ENCODE results near the gene NOSIP. TPM values are rescaled to one million over a fixed set of nuclear protein-coding genes. Genes with fewer than 3 reads are reported as not detected.

The NOSIP gene
- polyA plus RNA-seq, 1 of the 3 experiments (the other 2 are of a cell fraction), result 128 TPM

DNA sequence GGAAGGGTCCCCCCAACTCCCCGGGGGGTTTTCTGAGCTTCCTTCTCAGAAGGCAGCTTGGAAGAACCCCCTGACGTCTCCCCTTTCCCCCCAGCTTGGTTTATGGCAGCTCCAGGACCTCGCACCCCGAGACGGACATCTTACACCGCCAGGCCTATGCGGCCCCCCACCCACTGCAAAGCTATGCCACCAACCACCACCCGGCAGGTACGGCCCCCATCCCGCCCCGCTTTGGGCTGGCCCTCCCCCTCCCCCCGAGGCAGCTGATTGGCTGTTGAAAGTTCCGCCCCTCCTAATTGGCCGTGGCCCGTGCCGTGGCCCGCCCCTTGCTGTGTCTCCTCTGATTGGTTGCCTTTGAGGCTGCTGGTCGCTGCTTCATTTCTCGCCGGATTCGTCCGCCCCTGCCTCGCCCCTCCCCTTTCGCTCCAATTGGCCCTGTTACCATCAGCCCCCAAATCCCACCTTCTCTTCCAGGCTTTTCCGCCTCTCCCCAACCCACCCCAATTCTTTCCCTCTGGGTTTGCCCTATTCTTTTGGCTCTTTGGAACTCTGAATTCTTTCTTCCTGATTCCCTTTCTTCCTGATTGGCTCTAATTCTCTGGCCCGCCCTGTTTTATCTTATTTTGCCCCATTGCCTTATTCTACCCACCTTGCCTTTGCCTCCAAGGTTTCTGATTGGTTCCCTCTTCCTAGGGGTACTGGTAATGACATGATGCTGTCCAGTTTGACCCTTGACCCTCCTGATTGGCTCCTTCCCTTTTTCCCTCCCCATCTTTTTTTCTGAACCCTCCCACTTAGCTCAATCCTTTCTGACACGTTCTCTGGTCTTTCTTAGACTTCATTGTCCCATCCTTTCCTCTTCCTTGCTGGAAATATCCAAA lies 13.1 kb upstream of the NOSIP start:
- H3K4me2 ChIP-seq, result peak overlapping the region; percentile 98
- WGBS (ENCODE audit: low lambda C conversion rate), result 15% methylated on average over 16 of the region's 27 CpGs
- no peaks in the 10 kb centered on the region for H3K9me3 ChIP-seq
- H3K9ac ChIP-seq, result peak overlapping the region; percentile 88; the same call in 1 of the 2 replicates
- peak overlapping the region; percentile 79 to 90 for H3K4me3 ChIP-seq (ENCODE audit: low read depth in 2 of 2, low read length in 1 of 2)
- peak; percentile 99 for DNase-seq
- peaks cover 32% of the 10 kb centered on the region for H4K20me1 ChIP-seq (ENCODE audit: insufficient read depth)
- H3K4me1 ChIP-seq (ENCODE audit: control insufficient read depth in 1 of 2, insufficient read depth in 2 of 2, low read depth in 1 of 2, low read length in 1 of 2), result peaks cover 0 to 12% of the 10 kb centered on the region in 2 experiments; a peak in 1 of 4 replicates
- H3K36me3 ChIP-seq (replicated peaks in 1 of 2; ENCODE audit: control insufficient read depth in 1 of 2, insufficient read depth in 2 of 2, low read length in 1 of 2), result peaks cover 17 to 38% of the 10 kb centered on the region in 2 experiments
- H2AFZ ChIP-seq (ENCODE audit: low read depth), result no peak overlapping the region
- no peaks in the 10 kb centered on the region for H3K27me3 ChIP-seq (ENCODE audit: insufficient read depth)
- no peaks in the 10 kb centered on the region for H3K9me2 ChIP-seq
- CTCF ChIA-PET, result interaction anchor here (1.1 to 2.2 kb wide), 3 partner anchors 21 to 79 kb away, joined by 3 to 12 read pairs (median 4); no protein-coding TSS in a partner anchor
- TF ChIP-seq NRF1 (IDR thresholded peaks at IDR 0.05; ENCODE audit: low read depth, low read length) (no peak), SIN3A (IDR thresholded peaks at IDR 0.05; ENCODE audit: borderline replicate concordance, low read depth, low read length) (no peak), POLR2AphosphoS5 (IDR thresholded peaks at IDR 0.05; ENCODE audit: low read depth, low read length) (no peak), EZH2phosphoT487 (IDR thresholded peaks at IDR 0.05; ENCODE audit: borderline replicate concordance, low read depth) (no peak), ELF1 (IDR thresholded peaks at IDR 0.05) (no peak), JUND (IDR thresholded peaks at IDR 0.05) (no peak), FOXJ3 (CRISPR knock-in tag; IDR thresholded peaks at IDR 0.05) (no peak), YY1 (IDR thresholded peaks at IDR 0.05; ENCODE audit: low read depth) (no peak), MEF2A (IDR thresholded peaks at IDR 0.05; ENCODE audit: borderline replicate concordance, low read depth) (no peak), EP300 (IDR thresholded peaks at IDR 0.05; ENCODE audit: borderline replicate concordance in 1 of 2, low read depth in 1 of 2, low read length in 1 of 2) (no peak), FOSL2 (IDR thresholded peaks at IDR 0.05; ENCODE audit: borderline replicate concordance, low read depth) (no peak), RFX5 (IDR thresholded peaks at IDR 0.05; ENCODE audit: low read length) (peak; percentile 43; the same call in 1 of the 2 replicates), TEAD4 (IDR thresholded peaks at IDR 0.05; ENCODE audit: borderline replicate concordance, insufficient read depth) (no peak), MXI1 (IDR thresholded peaks at IDR 0.05; ENCODE audit: low read depth, low read length) (no peak), CHD2 (IDR thresholded peaks at IDR 0.05; ENCODE audit: low read length, partially characterized antibody) (peak; percentile 64)
- TF ChIP-seq, protein P1, sequence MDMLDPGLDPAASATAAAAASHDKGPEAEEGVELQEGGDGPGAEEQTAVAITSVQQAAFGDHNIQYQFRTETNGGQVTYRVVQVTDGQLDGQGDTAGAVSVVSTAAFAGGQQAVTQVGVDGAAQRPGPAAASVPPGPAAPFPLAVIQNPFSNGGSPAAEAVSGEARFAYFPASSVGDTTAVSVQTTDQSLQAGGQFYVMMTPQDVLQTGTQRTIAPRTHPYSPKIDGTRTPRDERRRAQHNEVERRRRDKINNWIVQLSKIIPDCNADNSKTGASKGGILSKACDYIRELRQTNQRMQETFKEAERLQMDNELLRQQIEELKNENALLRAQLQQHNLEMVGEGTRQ (IDR thresholded peaks at IDR 0.05; ENCODE audit: borderline replicate concordance, low read depth, low read length), result no peak
- TF ChIP-seq, protein P2, sequence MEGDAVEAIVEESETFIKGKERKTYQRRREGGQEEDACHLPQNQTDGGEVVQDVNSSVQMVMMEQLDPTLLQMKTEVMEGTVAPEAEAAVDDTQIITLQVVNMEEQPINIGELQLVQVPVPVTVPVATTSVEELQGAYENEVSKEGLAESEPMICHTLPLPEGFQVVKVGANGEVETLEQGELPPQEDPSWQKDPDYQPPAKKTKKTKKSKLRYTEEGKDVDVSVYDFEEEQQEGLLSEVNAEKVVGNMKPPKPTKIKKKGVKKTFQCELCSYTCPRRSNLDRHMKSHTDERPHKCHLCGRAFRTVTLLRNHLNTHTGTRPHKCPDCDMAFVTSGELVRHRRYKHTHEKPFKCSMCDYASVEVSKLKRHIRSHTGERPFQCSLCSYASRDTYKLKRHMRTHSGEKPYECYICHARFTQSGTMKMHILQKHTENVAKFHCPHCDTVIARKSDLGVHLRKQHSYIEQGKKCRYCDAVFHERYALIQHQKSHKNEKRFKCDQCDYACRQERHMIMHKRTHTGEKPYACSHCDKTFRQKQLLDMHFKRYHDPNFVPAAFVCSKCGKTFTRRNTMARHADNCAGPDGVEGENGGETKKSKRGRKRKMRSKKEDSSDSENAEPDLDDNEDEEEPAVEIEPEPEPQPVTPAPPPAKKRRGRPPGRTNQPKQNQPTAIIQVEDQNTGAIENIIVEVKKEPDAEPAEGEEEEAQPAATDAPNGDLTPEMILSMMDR (IDR thresholded peaks at IDR 0.05), result no peak
- TF ChIP-seq, protein P3, sequence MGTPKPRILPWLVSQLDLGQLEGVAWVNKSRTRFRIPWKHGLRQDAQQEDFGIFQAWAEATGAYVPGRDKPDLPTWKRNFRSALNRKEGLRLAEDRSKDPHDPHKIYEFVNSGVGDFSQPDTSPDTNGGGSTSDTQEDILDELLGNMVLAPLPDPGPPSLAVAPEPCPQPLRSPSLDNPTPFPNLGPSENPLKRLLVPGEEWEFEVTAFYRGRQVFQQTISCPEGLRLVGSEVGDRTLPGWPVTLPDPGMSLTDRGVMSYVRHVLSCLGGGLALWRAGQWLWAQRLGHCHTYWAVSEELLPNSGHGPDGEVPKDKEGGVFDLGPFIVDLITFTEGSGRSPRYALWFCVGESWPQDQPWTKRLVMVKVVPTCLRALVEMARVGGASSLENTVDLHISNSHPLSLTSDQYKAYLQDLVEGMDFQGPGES (IDR thresholded peaks at IDR 0.05; ENCODE audit: low read depth, low read length), result peak; percentile 50; the same call in 1 of the 2 replicates
- TF ChIP-seq, protein P4, sequence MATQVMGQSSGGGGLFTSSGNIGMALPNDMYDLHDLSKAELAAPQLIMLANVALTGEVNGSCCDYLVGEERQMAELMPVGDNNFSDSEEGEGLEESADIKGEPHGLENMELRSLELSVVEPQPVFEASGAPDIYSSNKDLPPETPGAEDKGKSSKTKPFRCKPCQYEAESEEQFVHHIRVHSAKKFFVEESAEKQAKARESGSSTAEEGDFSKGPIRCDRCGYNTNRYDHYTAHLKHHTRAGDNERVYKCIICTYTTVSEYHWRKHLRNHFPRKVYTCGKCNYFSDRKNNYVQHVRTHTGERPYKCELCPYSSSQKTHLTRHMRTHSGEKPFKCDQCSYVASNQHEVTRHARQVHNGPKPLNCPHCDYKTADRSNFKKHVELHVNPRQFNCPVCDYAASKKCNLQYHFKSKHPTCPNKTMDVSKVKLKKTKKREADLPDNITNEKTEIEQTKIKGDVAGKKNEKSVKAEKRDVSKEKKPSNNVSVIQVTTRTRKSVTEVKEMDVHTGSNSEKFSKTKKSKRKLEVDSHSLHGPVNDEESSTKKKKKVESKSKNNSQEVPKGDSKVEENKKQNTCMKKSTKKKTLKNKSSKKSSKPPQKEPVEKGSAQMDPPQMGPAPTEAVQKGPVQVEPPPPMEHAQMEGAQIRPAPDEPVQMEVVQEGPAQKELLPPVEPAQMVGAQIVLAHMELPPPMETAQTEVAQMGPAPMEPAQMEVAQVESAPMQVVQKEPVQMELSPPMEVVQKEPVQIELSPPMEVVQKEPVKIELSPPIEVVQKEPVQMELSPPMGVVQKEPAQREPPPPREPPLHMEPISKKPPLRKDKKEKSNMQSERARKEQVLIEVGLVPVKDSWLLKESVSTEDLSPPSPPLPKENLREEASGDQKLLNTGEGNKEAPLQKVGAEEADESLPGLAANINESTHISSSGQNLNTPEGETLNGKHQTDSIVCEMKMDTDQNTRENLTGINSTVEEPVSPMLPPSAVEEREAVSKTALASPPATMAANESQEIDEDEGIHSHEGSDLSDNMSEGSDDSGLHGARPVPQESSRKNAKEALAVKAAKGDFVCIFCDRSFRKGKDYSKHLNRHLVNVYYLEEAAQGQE (IDR thresholded peaks at IDR 0.05; ENCODE audit: low read depth, low read length), result no peak
- TF ChIP-seq, protein P5, sequence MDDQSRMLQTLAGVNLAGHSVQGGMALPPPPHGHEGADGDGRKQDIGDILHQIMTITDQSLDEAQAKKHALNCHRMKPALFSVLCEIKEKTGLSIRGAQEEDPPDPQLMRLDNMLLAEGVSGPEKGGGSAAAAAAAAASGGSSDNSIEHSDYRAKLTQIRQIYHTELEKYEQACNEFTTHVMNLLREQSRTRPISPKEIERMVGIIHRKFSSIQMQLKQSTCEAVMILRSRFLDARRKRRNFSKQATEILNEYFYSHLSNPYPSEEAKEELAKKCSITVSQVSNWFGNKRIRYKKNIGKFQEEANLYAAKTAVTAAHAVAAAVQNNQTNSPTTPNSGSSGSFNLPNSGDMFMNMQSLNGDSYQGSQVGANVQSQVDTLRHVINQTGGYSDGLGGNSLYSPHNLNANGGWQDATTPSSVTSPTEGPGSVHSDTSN (IDR thresholded peaks at IDR 0.05), result no peak
- peaks cover 29% of the 10 kb centered on the region for H3F3A ChIP-seq (replicated peaks; ENCODE audit: insufficient read depth)
- peak overlapping the region; percentile 75 to 95; a peak in 3 of 4 replicates for H3K27ac ChIP-seq (ENCODE audit: low read depth in 2 of 2, low read length in 1 of 2)
- POLR2A ChIA-PET, result interaction anchor here (1.0 to 1.1 kb wide), 4 partner anchors 13 to 83 kb away, joined by 3 to 7 read pairs (median 4); partner anchors contain the start of genes NOSIP and PRMT1
- peaks cover 51% of the 10 kb centered on the region for H3K79me2 ChIP-seq (ENCODE audit: insufficient read depth)
